Brain microvascular endothelial cell (primary cell): ENCODE measurements around the gene DCUN1D1.

Source experiments
- DNase-seq: peaks from one replicate; pipeline ENCODE4 v3.0.0-alpha.2; 2020
- H3K27ac ChIP-seq: fragments of 250-450 bp; sonication (Bioruptor Pico); 2 replicates; pipeline ENCODE4 v1.5.1; 2020; ENCODE audit warnings: mild to moderate bottlenecking, moderate library complexity
- H3K27me3 ChIP-seq: fragments of 250-450 bp; sonication (Bioruptor Pico); replicated peaks from 2 replicates; pipeline ENCODE4 v1.5.1; 2020; ENCODE audit warnings: mild to moderate bottlenecking
- H3K36me3 ChIP-seq: fragments of 250-450 bp; sonication (Bioruptor Pico); replicated peaks from 2 replicates; pipeline ENCODE4 v1.5.1; 2020; ENCODE audit warnings: mild to moderate bottlenecking
- H3K4me3 ChIP-seq: 2 replicates; pipeline ENCODE4 v1.5.1; 2011; ENCODE audit warnings: low read depth, mild to moderate bottlenecking, control low read depth, low read length, moderate library complexity
- in situ Hi-C: cut with HindIII; loops from 2 replicates; pipeline ENCODE4 v1.10.0; 2017; ENCODE audit warnings: low sequenced_read_pairs, low pct_ligation_motif_present
- TF ChIP-seq, protein P1 (sequence below): IDR thresholded peaks from 2 replicates; pipeline ENCODE4 v1.5.1; 2011; ENCODE audit warnings: low read depth, mild to moderate bottlenecking, moderate library complexity, low read length, control low read depth, inconsistent platforms; ENCODE audit errors: missing control alignments

DCUN1D1 gene

GRCh38 chr3:182980204-182981037 is at the start of gene DCUN1D1:
DCUN1D1 (minus strand) TSS chr3:182980538; CDS start chr3:182980489, 49 bp downstream.
- TF ChIP-seq, protein P1, sequence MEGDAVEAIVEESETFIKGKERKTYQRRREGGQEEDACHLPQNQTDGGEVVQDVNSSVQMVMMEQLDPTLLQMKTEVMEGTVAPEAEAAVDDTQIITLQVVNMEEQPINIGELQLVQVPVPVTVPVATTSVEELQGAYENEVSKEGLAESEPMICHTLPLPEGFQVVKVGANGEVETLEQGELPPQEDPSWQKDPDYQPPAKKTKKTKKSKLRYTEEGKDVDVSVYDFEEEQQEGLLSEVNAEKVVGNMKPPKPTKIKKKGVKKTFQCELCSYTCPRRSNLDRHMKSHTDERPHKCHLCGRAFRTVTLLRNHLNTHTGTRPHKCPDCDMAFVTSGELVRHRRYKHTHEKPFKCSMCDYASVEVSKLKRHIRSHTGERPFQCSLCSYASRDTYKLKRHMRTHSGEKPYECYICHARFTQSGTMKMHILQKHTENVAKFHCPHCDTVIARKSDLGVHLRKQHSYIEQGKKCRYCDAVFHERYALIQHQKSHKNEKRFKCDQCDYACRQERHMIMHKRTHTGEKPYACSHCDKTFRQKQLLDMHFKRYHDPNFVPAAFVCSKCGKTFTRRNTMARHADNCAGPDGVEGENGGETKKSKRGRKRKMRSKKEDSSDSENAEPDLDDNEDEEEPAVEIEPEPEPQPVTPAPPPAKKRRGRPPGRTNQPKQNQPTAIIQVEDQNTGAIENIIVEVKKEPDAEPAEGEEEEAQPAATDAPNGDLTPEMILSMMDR: no peak
- DNase-seq: peak; percentile 75
- no peak within 1 kb of the TSS for H3K27ac ChIP-seq
- H3K27me3 ChIP-seq: no peaks in the 10 kb centered on the region
- H3K4me3 ChIP-seq: peak within 1 kb of the TSS; percentile 75
- in situ Hi-C loops: no loop called here
- no peaks in the 10 kb centered on the region for H3K36me3 ChIP-seq

GRCh38 chr3:183028416-183028815 is 48.1 kb upstream of the DCUN1D1 start:
- Histone ChIP-seq H3K27ac (no peak overlapping the region), H3K27me3 (no peaks in the 10 kb centered on the region), H3K4me3 (no peak overlapping the region), H3K36me3 (no peaks in the 10 kb centered on the region)
- TF ChIP-seq, protein P1: no peak
- in situ Hi-C loops: no loop called here
- DNase-seq: no peak

DNA sequence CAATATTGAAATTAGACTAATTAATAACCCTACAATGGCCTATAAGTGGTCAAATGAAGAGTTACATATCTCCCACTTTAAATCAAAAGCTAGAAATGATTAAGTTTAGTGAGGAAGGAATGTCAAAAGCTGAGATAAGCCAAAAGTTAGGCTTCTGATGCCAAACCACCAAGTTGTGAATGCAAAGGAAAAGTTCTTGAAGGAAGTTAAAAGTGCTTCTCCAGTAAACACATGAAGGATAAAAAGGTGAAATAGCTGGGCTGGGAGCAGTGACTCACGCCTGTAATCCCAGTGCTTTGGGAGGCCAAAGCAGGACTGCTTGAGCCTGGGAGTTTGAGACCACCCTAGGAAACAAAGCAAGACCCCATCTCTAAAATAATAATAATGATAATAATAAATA is 46.9 kb upstream of the DCUN1D1 start:
- in situ Hi-C loops: no loop called here
- H3K27ac ChIP-seq: no peak overlapping the region
- H3K27me3 ChIP-seq: no peaks in the 10 kb centered on the region
- TF ChIP-seq, protein P1: no peak
- H3K36me3 ChIP-seq: no peaks in the 10 kb centered on the region
- no peak overlapping the region for H3K4me3 ChIP-seq
- DNase-seq: no peak

DNA sequence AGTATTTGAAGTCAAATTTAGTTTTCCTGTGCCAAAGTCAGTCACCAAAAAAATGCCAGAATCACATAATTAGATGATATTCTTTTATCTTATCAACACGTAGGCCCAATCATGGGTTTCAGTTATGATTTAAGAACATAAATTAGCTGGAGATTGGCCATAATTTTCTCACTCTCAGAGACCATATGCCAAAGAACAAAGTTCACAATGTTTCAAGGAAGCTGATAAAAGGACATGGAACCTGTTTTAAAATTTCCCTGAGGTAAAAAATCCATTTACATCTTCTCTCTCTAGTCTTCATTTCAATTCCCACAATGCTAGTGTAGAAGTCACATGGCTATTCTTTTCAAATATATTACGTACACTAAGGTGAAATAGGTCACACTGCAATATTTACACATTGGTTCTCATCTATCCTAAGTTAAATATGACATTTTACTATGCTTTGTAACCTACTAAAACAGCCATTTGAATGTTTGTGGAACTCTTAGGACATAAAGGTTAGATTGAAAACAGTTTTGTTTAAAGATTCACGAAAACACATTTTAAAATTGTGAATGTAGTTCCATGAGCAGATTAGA is 42.7 kb upstream of the DCUN1D1 start:
- Histone ChIP-seq H3K27ac (no peak overlapping the region), H3K27me3 (no peaks in the 10 kb centered on the region), H3K4me3 (no peak overlapping the region), H3K36me3 (peaks cover 4% of the 10 kb centered on the region)
- DNase-seq: no peak
- TF ChIP-seq, protein P1: no peak
- in situ Hi-C loops: no loop called here

GRCh38 chr3:183018421-183019192 is 38.3 kb upstream of the DCUN1D1 start:
- H3K36me3 ChIP-seq: peaks cover 4% of the 10 kb centered on the region
- in situ Hi-C loops: no loop called here
- no peak for DNase-seq
- H3K27ac ChIP-seq: no peak overlapping the region
- TF ChIP-seq, protein P1: no peak
- H3K27me3 ChIP-seq: no peaks in the 10 kb centered on the region
- H3K4me3 ChIP-seq: no peak overlapping the region
